ENCODE measurements around the gene MAST2. TPM values are rescaled to one million over a fixed set of nuclear protein-coding genes. Genes with fewer than 3 reads are reported as not detected.
A peak's percentile ranks its signal among the peaks of the same experiment; 100 is the strongest.

MAST2 gene
- total RNA-seq, 4 donors from 2014 or later = 44.9 to 78.3 (median 68.5) TPM

- no peak for DNase-seq (ENCODE audit: extremely low spot score)
These were observed 88.8 kb downstream of the MAST2 start for GRCh38 chr1:45892068-45892785.

GRCh38 chr1:45894331-45894730, 90.9 kb downstream of the MAST2 start:
- intact Hi-C loops (cut with DNase I) = no loop called here
- 89% methylated on average over 4 of the region's 4 CpGs for WGBS
- TF ChIP-seq POLR2A (IDR thresholded peaks at IDR 0.05; ENCODE audit: low read depth) = no peak
- TF ChIP-seq EP300 (IDR thresholded peaks at IDR 0.05) = no peak
- TF ChIP-seq CTCF (IDR thresholded peaks at IDR 0.05) = no peak
- no peak for TF ChIP-seq POLR2AphosphoS5 (IDR thresholded peaks at IDR 0.05)
- Histone ChIP-seq H3K4me1 (peaks cover 10 to 23% (median 17%) of the 10 kb centered on the region in 4 donors), H3K4me3 (no peak overlapping the region), H3K36me3 (no peaks in the 10 kb centered on the region), H3K9me3 (no peaks in the 10 kb centered on the region), H3K27ac (replicated peaks in 1 of 4) (no peak overlapping the region), H3K27me3 (no peaks in the 10 kb centered on the region)
- DNase-seq (ENCODE audit: extremely low spot score) = no peak

More at GRCh38 chr1:45892068-45892785, 88.8 kb downstream of the MAST2 start:
- peak overlapping the region; percentile 3 to 18 (median 7) for H3K4me3 ChIP-seq
- no peaks in the 10 kb centered on the region for H3K9me3 ChIP-seq
- no peaks in the 10 kb centered on the region for H3K27me3 ChIP-seq
- TF ChIP-seq EP300 (IDR thresholded peaks at IDR 0.05) = no peak
- TF ChIP-seq POLR2AphosphoS5 (IDR thresholded peaks at IDR 0.05) = peak; percentile 38 to 81
- TF ChIP-seq POLR2A (IDR thresholded peaks at IDR 0.05; ENCODE audit: low read depth) = no peak
- no peak for TF ChIP-seq CTCF (IDR thresholded peaks at IDR 0.05)
- H3K4me1 ChIP-seq = peaks cover 10 to 23% (median 17%) of the 10 kb centered on the region in 4 donors
- no peaks in the 10 kb centered on the region for H3K36me3 ChIP-seq
- intact Hi-C loops (cut with DNase I) = no loop called here
- WGBS = 19% methylated on average over 6 of the region's 6 CpGs
- peak overlapping the region; percentile 74 to 78 (median 76) for H3K27ac ChIP-seq (replicated peaks in 1 of 4)

GRCh38 chr1:45894921-45895320, 91.5 kb downstream of the MAST2 start:
- intact Hi-C loops (cut with DNase I) = no loop called here
- Histone ChIP-seq H3K4me3 (no peak overlapping the region), H3K36me3 (no peaks in the 10 kb centered on the region), H3K27ac (replicated peaks in 1 of 4) (no peak overlapping the region), H3K9me3 (no peaks in the 10 kb centered on the region), H3K4me1 (peaks cover 10 to 23% (median 17%) of the 10 kb centered on the region in 4 donors), H3K27me3 (no peaks in the 10 kb centered on the region)
- DNase-seq (ENCODE audit: extremely low spot score) = no peak
- TF ChIP-seq POLR2AphosphoS5 (IDR thresholded peaks at IDR 0.05) (no peak), POLR2A (IDR thresholded peaks at IDR 0.05; ENCODE audit: low read depth) (no peak), CTCF (IDR thresholded peaks at IDR 0.05) (no peak)

- Histone ChIP-seq H3K27ac (replicated peaks in 1 of 4) (no peak overlapping the region), H3K4me3 (no peak overlapping the region), H3K36me3 (no peaks in the 10 kb centered on the region), H3K4me1 (peaks cover 10 to 23% (median 17%) of the 10 kb centered on the region in 4 donors), H3K27me3 (no peaks in the 10 kb centered on the region), H3K9me3 (no peaks in the 10 kb centered on the region)
- no peak for TF ChIP-seq CTCF (IDR thresholded peaks at IDR 0.05)
- no peak for TF ChIP-seq POLR2AphosphoS5 (IDR thresholded peaks at IDR 0.05)
- no peak for TF ChIP-seq POLR2A (IDR thresholded peaks at IDR 0.05; ENCODE audit: low read depth)
- TF ChIP-seq EP300 (IDR thresholded peaks at IDR 0.05) = no peak
- intact Hi-C loops (cut with DNase I) = no loop called here
- DNase-seq (ENCODE audit: extremely low spot score) = no peak
- WGBS = 100% methylated on average over 2 of the region's 2 CpGs
These were observed 92.0 kb downstream of the MAST2 start for GRCh38 chr1:45895406-45895805.

All from esophagus muscularis mucosa (tissue), 4 donors.